GM19025 (cell line): ENCODE data around the gene MICA.
A peak's percentile ranks its signal among the peaks of the same experiment; 100 is the strongest.
"Not testable (repeated sequence)": the region's sequence is repeated elsewhere in the genome, so short reads cannot be mapped to it uniquely, and the experiment has no call there.

ENCODE experiments used
- ATAC-seq: cut with Tn5 transposase; IDR thresholded peaks from one replicate; pipeline ENCODE4 v1.9.1; 2021; ENCODE audit warnings: mild to moderate bottlenecking, low read depth, moderate library complexity; ENCODE audit not compliant: unreplicated experiment

MICA gene

GRCh38 chr6:31450751-31451150 is 47.4 kb downstream of the MICA start:
- ATAC-seq = no peak

GRCh38 chr6:31452859-31453258 is 49.5 kb downstream of the MICA start:
- no peak for ATAC-seq

- ATAC-seq = no peak
Observed at GRCh38 chr6:31453259-31453658, 49.9 kb downstream of the MICA start.

- ATAC-seq = not testable (repeated sequence)
Observed at GRCh38 chr6:31459864-31460263, 56.5 kb downstream of the MICA start.

- no peak for ATAC-seq
Observed at GRCh38 chr6:31460361-31461025, 57.1 kb downstream of the MICA start.

- ATAC-seq = no peak
Observed at GRCh38 chr6:31462026-31462963, 58.9 kb downstream of the MICA start.

GRCh38 chr6:31462964-31463870 is 59.8 kb downstream of the MICA start:
- peak; percentile 88 for ATAC-seq

- ATAC-seq = no peak
Observed at GRCh38 chr6:31464252-31465184, 61.1 kb downstream of the MICA start.
